ENCODE results near the gene PIERCE2. TPM values are rescaled to one million over a fixed set of nuclear protein-coding genes. Genes with fewer than 3 reads are reported as not detected.
A peak's percentile ranks its signal among the peaks of the same experiment; 100 is the strongest.
"Not testable (repeated sequence)": the region's sequence is repeated elsewhere in the genome, so short reads cannot be mapped to it uniquely, and the experiment has no call there.

PIERCE2 gene
- total and polyA plus RNA-seq, 7 experiments from 2014 or later = 0.42 to 1.3 TPM; not detected in 5

DNA sequence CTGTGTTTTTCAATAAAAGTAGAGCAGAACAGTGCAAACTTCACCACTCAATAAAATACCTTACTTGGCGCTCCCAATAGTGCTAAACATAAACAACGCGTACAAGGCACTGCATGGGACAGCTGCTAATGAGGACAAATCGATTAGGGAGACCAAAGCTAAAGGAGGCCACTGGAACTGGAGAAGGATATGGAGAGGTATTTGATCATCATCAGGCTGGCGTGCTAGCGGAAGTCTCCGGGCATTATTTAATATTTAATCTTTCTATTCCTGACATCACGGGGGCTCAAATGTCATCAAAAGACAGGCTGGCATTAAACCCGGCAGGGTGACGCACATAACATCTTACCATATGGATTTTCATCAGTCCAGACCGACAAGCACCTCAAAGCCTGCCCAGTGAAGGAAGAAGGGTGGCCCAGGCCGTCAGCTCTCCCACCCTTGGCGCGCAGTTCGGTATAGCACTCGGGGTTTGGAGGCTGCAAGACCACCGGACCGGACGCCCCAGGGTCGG, 740 bp upstream of the PIERCE2 start:
- Mint-ChIP-seq H3K4me3 (peak overlapping the region; percentile 88 to 97 (median 94)), H3K9me3 (no peaks in the 10 kb centered on the region), H3K4me1 (peaks cover 24 to 58% (median 43%) of the 10 kb centered on the region in 7 donors), H3K27me3 (peaks cover 0 to 2% (median 0%) of the 10 kb centered on the region in 5 donors), H3K27ac (peak overlapping the region; percentile 82 to 97 (median 89)), H3K36me3 (no peaks in the 10 kb centered on the region)
- CTCF ChIA-PET = interaction anchor here (0.5 to 4.3 kb wide), 3 partner anchors 27 to 89 kb away, joined by 3 to 18 read pairs (median 5); no protein-coding TSS in a partner anchor
- H3K36me3 ChIP-seq (ENCODE audit: control insufficient read depth in 2 of 3, insufficient read depth in 3 of 3, low read length in 3 of 3) = peaks cover 0 to 4% (median 0%) of the 10 kb centered on the region in 3 experiments
- peak overlapping the region; percentile 70 for H3K4me3 ChIP-seq (ENCODE audit: low read length)
- POLR2A ChIA-PET = interaction anchor here (0.9 to 2.0 kb wide), 6 partner anchors 11 to 211 kb away, joined by 3 to 18 read pairs (median 4); partner anchors contain the start of genes PIGB, PIGBOS1 and RSL24D1
- no peaks in the 10 kb centered on the region for H3K9me3 ChIP-seq (ENCODE audit: control insufficient read depth in 2 of 3, low read length in 3 of 3)
- H3K27me3 ChIP-seq (ENCODE audit: control insufficient read depth in 2 of 2, insufficient read depth in 2 of 2, low read length in 2 of 2) = no peaks in the 10 kb centered on the region
- peak overlapping the region; percentile 86 for H3K27ac ChIP-seq (ENCODE audit: low read depth, low read length)
- H3K4me1 ChIP-seq (ENCODE audit: control insufficient read depth in 2 of 2, insufficient read depth in 2 of 2, low read length in 2 of 2) = peaks cover 14 to 20% of the 10 kb centered on the region in 2 donors
- intact Hi-C loops (cut with micrococcal nuclease) = loop anchor here (1.0 to 5.0 kb wide), 12 partner anchors 28 to 839 kb away; partner anchors contain the start of genes PIGB (in 2 of the 2), PIGBOS1 (in 2 of the 2), RAB27A (in 1 of the 2) and RFX7 (in 1 of the 2)
- peak in 1 of 9 donors; percentile 6 for DNase-seq
- no peak for ATAC-seq

GRCh38 chr15:55408976-55409375, 681 bp downstream of the PIERCE2 start:
- not testable (repeated sequence) for ATAC-seq; H3K27me3 ChIP-seq (ENCODE audit: control insufficient read depth in 2 of 2, insufficient read depth in 2 of 2, low read length in 2 of 2); H3K9me3 Mint-ChIP-seq; DNase-seq; H3K36me3 Mint-ChIP-seq; H3K36me3 ChIP-seq (ENCODE audit: control insufficient read depth in 2 of 3, insufficient read depth in 3 of 3, low read length in 3 of 3); H3K27me3 Mint-ChIP-seq; H3K9me3 ChIP-seq (ENCODE audit: control insufficient read depth in 2 of 3, low read length in 3 of 3)
- H3K27ac Mint-ChIP-seq = peak overlapping the region in 8 of 9 donors; percentile 81 to 96 (median 88)
- intact Hi-C loops (cut with micrococcal nuclease) = loop anchor here (1.0 to 5.0 kb wide), 12 partner anchors 26 to 838 kb away; partner anchors contain the start of genes PIGB (in 2 of the 2), PIGBOS1 (in 2 of the 2), RAB27A (in 1 of the 2) and RFX7 (in 1 of the 2)
- peak overlapping the region; percentile 88 to 97 (median 94) for H3K4me3 Mint-ChIP-seq
- ChIA-PET CTCF (interaction anchor here (0.5 to 4.3 kb wide), 3 partner anchors 26 to 112 kb away, joined by 3 to 18 read pairs (median 5); no protein-coding TSS in a partner anchor), POLR2A (interaction anchor here (0.5 to 2.0 kb wide), 7 partner anchors 11 to 836 kb away, joined by 3 to 18 read pairs (median 4); partner anchors contain the start of genes PIGB, PIGBOS1 and RSL24D1)
- H3K4me1 ChIP-seq (ENCODE audit: control insufficient read depth in 2 of 2, insufficient read depth in 2 of 2, low read length in 2 of 2) = peaks cover 5 to 13% of the 10 kb centered on the region in 2 donors
- peaks cover 10 to 44% (median 29%) of the 10 kb centered on the region in 7 donors for H3K4me1 Mint-ChIP-seq
- peak overlapping the region; percentile 70 for H3K4me3 ChIP-seq (ENCODE audit: low read length)
- peak overlapping the region; percentile 86 for H3K27ac ChIP-seq (ENCODE audit: low read depth, low read length)

- H3K9me3 ChIP-seq (ENCODE audit: control insufficient read depth in 2 of 3, low read length in 3 of 3); H3K9me3 Mint-ChIP-seq; ATAC-seq; DNase-seq; H3K4me1 ChIP-seq (ENCODE audit: control insufficient read depth in 2 of 2, insufficient read depth in 2 of 2, low read length in 2 of 2); H3K4me3 Mint-ChIP-seq; POLR2A ChIA-PET; H3K36me3 ChIP-seq (ENCODE audit: control insufficient read depth in 2 of 3, insufficient read depth in 3 of 3, low read length in 3 of 3); H3K27ac ChIP-seq (ENCODE audit: low read depth, low read length); H3K4me1 Mint-ChIP-seq; H3K27ac Mint-ChIP-seq; intact Hi-C loops (cut with micrococcal nuclease); CTCF ChIA-PET; H3K36me3 Mint-ChIP-seq; H3K27me3 ChIP-seq (ENCODE audit: control insufficient read depth in 2 of 2, insufficient read depth in 2 of 2, low read length in 2 of 2); H3K27me3 Mint-ChIP-seq; H3K4me3 ChIP-seq (ENCODE audit: low read length): not testable (repeated sequence)
Measured at GRCh38 chr15:55417678-55418077, 9.4 kb downstream of the PIERCE2 start.

- ATAC-seq = no peak
- Histone ChIP-seq H3K36me3 (ENCODE audit: control insufficient read depth in 2 of 3, insufficient read depth in 3 of 3, low read length in 3 of 3) (no peaks in the 10 kb centered on the region), H3K27me3 (ENCODE audit: control insufficient read depth in 2 of 2, insufficient read depth in 2 of 2, low read length in 2 of 2) (no peaks in the 10 kb centered on the region), H3K9me3 (ENCODE audit: control insufficient read depth in 2 of 3, low read length in 3 of 3) (no peaks in the 10 kb centered on the region), H3K4me1 (ENCODE audit: control insufficient read depth in 2 of 2, insufficient read depth in 2 of 2, low read length in 2 of 2) (no peaks in the 10 kb centered on the region), H3K4me3 (ENCODE audit: low read length) (no peak overlapping the region), H3K27ac (ENCODE audit: low read depth, low read length) (no peak overlapping the region)
- H3K27me3 Mint-ChIP-seq = no peaks in the 10 kb centered on the region
- no peak overlapping the region for H3K4me3 Mint-ChIP-seq
- H3K9me3 Mint-ChIP-seq = no peaks in the 10 kb centered on the region
- no peaks in the 10 kb centered on the region for H3K4me1 Mint-ChIP-seq
- intact Hi-C loops (cut with micrococcal nuclease) = no loop called here
- ChIA-PET POLR2A (interaction anchor here (0.7 to 1.3 kb wide), 3 partner anchors 12 to 24 kb away, joined by 3 to 5 read pairs (median 4); partner anchors contain the start of genes CCPG1 and PIERCE2), CTCF (interaction anchor here (1.3 kb wide), 1 partner anchor 15 kb away, joined by 4 read pairs; no protein-coding TSS in a partner anchor)
- H3K36me3 Mint-ChIP-seq = no peaks in the 10 kb centered on the region
- H3K27ac Mint-ChIP-seq = no peak overlapping the region
- DNase-seq = no peak
Measured at GRCh38 chr15:55420171-55420866, 12.0 kb downstream of the PIERCE2 start.

GRCh38 chr15:55422089-55422488, 13.8 kb downstream of the PIERCE2 start:
- DNase-seq (no peak), ATAC-seq (no peak)
- ChIA-PET POLR2A (no interaction called here), CTCF (no interaction called here)
- H3K36me3 ChIP-seq (ENCODE audit: control insufficient read depth in 2 of 3, insufficient read depth in 3 of 3, low read length in 3 of 3) = no peaks in the 10 kb centered on the region
- no peaks in the 10 kb centered on the region for H3K4me1 ChIP-seq (ENCODE audit: control insufficient read depth in 2 of 2, insufficient read depth in 2 of 2, low read length in 2 of 2)
- Mint-ChIP-seq H3K4me1 (no peaks in the 10 kb centered on the region), H3K4me3 (no peak overlapping the region), H3K27me3 (no peaks in the 10 kb centered on the region), H3K27ac (no peak overlapping the region), H3K9me3 (no peaks in the 10 kb centered on the region), H3K36me3 (no peaks in the 10 kb centered on the region)
- H3K9me3 ChIP-seq (ENCODE audit: control insufficient read depth in 2 of 3, low read length in 3 of 3) = no peaks in the 10 kb centered on the region
- H3K27me3 ChIP-seq (ENCODE audit: control insufficient read depth in 2 of 2, insufficient read depth in 2 of 2, low read length in 2 of 2) = no peaks in the 10 kb centered on the region
- H3K4me3 ChIP-seq (ENCODE audit: low read length) = no peak overlapping the region
- H3K27ac ChIP-seq (ENCODE audit: low read depth, low read length) = no peak overlapping the region
- intact Hi-C loops (cut with micrococcal nuclease) = no loop called here

DNA sequence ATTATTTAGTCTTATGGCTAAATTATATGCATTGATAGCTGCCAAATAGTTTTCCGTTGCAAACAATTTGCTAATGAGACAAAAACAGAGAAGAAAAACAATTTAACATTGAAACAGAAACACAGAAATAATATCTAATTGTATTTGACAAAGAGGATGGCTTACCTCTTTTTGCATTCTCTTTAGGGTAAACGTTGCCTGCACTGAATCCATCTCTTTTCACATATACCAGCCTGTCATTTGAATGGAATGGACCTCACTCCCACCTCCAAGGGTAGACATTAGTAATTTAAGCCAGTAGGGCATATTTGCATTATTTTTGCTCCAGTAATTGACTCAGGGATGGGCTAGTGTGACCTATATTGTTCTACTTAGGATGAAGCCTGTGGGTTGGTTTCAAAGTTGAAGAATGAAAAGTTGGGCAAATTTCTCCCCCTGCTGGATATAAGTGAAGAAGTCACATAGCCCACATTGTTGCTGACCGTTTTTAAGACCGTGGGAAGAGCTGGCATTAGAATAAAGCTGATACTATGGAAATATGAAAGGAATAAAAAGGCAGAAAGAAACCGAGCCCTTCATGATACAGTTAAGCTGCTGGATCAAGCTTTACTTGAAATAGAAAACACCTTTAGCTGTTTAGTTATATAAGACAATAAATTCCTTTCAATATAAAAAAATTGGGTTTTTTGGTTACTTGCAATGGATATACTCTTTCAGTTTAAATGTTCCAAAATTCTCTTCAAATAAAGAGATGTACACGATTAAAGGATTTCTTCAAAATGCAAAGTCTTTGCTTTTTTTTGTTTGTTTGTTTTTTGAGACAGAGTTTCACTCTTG, 26.9 kb downstream of the PIERCE2 start:
- no peaks in the 10 kb centered on the region for H3K4me1 ChIP-seq (ENCODE audit: control insufficient read depth in 2 of 2, insufficient read depth in 2 of 2, low read length in 2 of 2)
- POLR2A ChIA-PET = no interaction called here
- Mint-ChIP-seq H3K27ac (no peak overlapping the region), H3K4me3 (no peak overlapping the region), H3K4me1 (peaks cover 0 to 10% (median 5%) of the 10 kb centered on the region in 7 donors), H3K9me3 (peaks cover 0 to 2% (median 0%) of the 10 kb centered on the region in 11 donors), H3K27me3 (peaks cover 0 to 4% (median 0%) of the 10 kb centered on the region in 5 donors), H3K36me3 (no peaks in the 10 kb centered on the region)
- H3K4me3 ChIP-seq (ENCODE audit: low read length) = no peak overlapping the region
- no peaks in the 10 kb centered on the region for H3K27me3 ChIP-seq (ENCODE audit: control insufficient read depth in 2 of 2, insufficient read depth in 2 of 2, low read length in 2 of 2)
- ATAC-seq (peak; percentile 68), DNase-seq (peak in 5 of 9 donors; percentile 30 to 43 (median 33))
- CTCF ChIA-PET = interaction anchor here (0.7 to 2.5 kb wide), 9 partner anchors 9 to 219 kb away, joined by 3 to 18 read pairs (median 4); partner anchors contain the start of genes CCPG1 and PIERCE2
- no peaks in the 10 kb centered on the region for H3K9me3 ChIP-seq (ENCODE audit: control insufficient read depth in 2 of 3, low read length in 3 of 3)
- H3K36me3 ChIP-seq (ENCODE audit: control insufficient read depth in 2 of 3, insufficient read depth in 3 of 3, low read length in 3 of 3) = no peaks in the 10 kb centered on the region
- intact Hi-C loops (cut with micrococcal nuclease) = loop anchor here (1.0 to 10.0 kb wide), 8 partner anchors 27 to 1470 kb away; partner anchors contain the start of genes CCPG1 (in 2 of the 2), PIERCE2 (in 2 of the 2), PIGB (in 1 of the 2) and PIGBOS1 (in 1 of the 2)
- no peak overlapping the region for H3K27ac ChIP-seq (ENCODE audit: low read depth, low read length)

Data from naive thymus-derived CD4-positive, alpha-beta T cell (primary cell).